SJSA1 (cell line): Measurements from ENCODE around the gene HNRNPK. TPM values are rescaled to one million over a fixed set of nuclear protein-coding genes. Genes with fewer than 3 reads are reported as not detected.

ENCODE experiments used
- DNase-seq, 2 experiments: peaks; one replicate each; pipeline ENCODE4 v3.0.0-alpha.2; 2015 to 2020; ENCODE audit warnings: low spot score in 2 of 2, low read depth in 1 of 2
- H3K27ac ChIP-seq: fragments of 250-450 bp; sonication (Bioruptor Pico); 2 replicates; pipeline ENCODE4 v1.5.1; 2020; ENCODE audit warnings: mild to moderate bottlenecking, moderate library complexity
- H3K27me3 ChIP-seq: fragments of 250-450 bp; sonication (Bioruptor Pico); replicated peaks from 2 replicates; pipeline ENCODE4 v1.5.1; 2020; ENCODE audit warnings: mild to moderate bottlenecking, moderate library complexity
- H3K36me3 ChIP-seq: fragments of 250-450 bp; sonication (Bioruptor Pico); 2 replicates; pipeline ENCODE4 v1.5.1; 2020; ENCODE audit warnings: mild to moderate bottlenecking
- H3K4me1 ChIP-seq: fragments of 250-450 bp; sonication (Bioruptor Pico); replicated peaks from 2 replicates; pipeline ENCODE4 v1.6.1; 2021; ENCODE audit warnings: mild to moderate bottlenecking
- H3K4me3 ChIP-seq: fragments of 250-450 bp; sonication (Bioruptor Pico); 2 replicates; pipeline ENCODE4 v1.5.1; 2020; ENCODE audit warnings: mild to moderate bottlenecking
- H3K9me3 ChIP-seq: fragments of 250-450 bp; sonication (Bioruptor Pico); replicated peaks from 2 replicates; pipeline ENCODE4 v1.5.1; 2020; ENCODE audit warnings: mild to moderate bottlenecking
- total RNA-seq: library from RNA; depleted of rRNA; stranded (reverse); fragments of >200 nt; shearing (Covaris generic); gene quantifications from 2 replicates; pipeline ENCODE4 v1.2.3, GENCODE V29; 2014

Gene HNRNPK
- total RNA-seq, 1 experiment from 2014 or later, result 646 TPM

- no peaks in the 10 kb centered on the region for H3K27me3 ChIP-seq
- H3K36me3 ChIP-seq, result peaks cover 20% of the 10 kb centered on the region
- H3K4me1 ChIP-seq, result peaks cover 12% of the 10 kb centered on the region
- H3K27ac ChIP-seq, result peak overlapping the region; percentile 44; the same call in 1 of the 2 replicates
- H3K9me3 ChIP-seq, result no peaks in the 10 kb centered on the region
- no peak for DNase-seq
- no peak overlapping the region for H3K4me3 ChIP-seq
Measured at GRCh38 chr9:83987402-83987791, 7.4 kb upstream of the HNRNPK start.

- Histone ChIP-seq H3K9me3 (no peaks in the 10 kb centered on the region), H3K4me3 (no peak overlapping the region), H3K27me3 (no peaks in the 10 kb centered on the region), H3K4me1 (peaks cover 15% of the 10 kb centered on the region), H3K36me3 (peaks cover 22% of the 10 kb centered on the region), H3K27ac (peak overlapping the region; percentile 44; the same call in 1 of the 2 replicates)
- peak; percentile 53 to 68 for DNase-seq
Measured at GRCh38 chr9:83986765-83987401, 6.9 kb upstream of the HNRNPK start.

- no peaks in the 10 kb centered on the region for H3K9me3 ChIP-seq
- H3K4me3 ChIP-seq, result no peak overlapping the region
- no peak for DNase-seq
- H3K27ac ChIP-seq, result no peak overlapping the region
- H3K27me3 ChIP-seq, result no peaks in the 10 kb centered on the region
- H3K4me1 ChIP-seq, result peaks cover 18% of the 10 kb centered on the region
- peaks cover 27% of the 10 kb centered on the region for H3K36me3 ChIP-seq
Measured at GRCh38 chr9:83986195-83986594, 6.2 kb upstream of the HNRNPK start.

GRCh38 chr9:83981126-83981871 lies 1.3 kb upstream of the HNRNPK start:
- DNase-seq, result peak; percentile 47 to 55
- peak overlapping the region; percentile 99 for H3K27ac ChIP-seq

GRCh38 chr9:83980395-83981125 lies 545 bp upstream of the HNRNPK start, which contains the start of gene RMI1:
Gene RMI1, plus strand, starts transcription at chr9:83980805. Its CDS starts 20,182 bp downstream, at chr9:84000987.
- Histone ChIP-seq H3K27ac (peak within 1 kb of the TSS; percentile 99), H3K4me3 (peak within 1 kb of the TSS; percentile 92), H3K4me1 (peaks cover 13% of the 10 kb centered on the region), H3K27me3 (no peaks in the 10 kb centered on the region), H3K36me3 (peaks cover 60% of the 10 kb centered on the region), H3K9me3 (no peaks in the 10 kb centered on the region)
- peak; percentile 99 for DNase-seq

More at GRCh38 chr9:83981126-83981871, 1.3 kb upstream of the HNRNPK start:
- H3K36me3 ChIP-seq, result peaks cover 52% of the 10 kb centered on the region
- peak overlapping the region; percentile 92 for H3K4me3 ChIP-seq
- peaks cover 13% of the 10 kb centered on the region for H3K4me1 ChIP-seq
- H3K27me3 ChIP-seq, result no peaks in the 10 kb centered on the region
- no peaks in the 10 kb centered on the region for H3K9me3 ChIP-seq

- Histone ChIP-seq H3K4me3 (peak overlapping the region; percentile 92), H3K27me3 (no peaks in the 10 kb centered on the region), H3K27ac (peak overlapping the region; percentile 99), H3K9me3 (no peaks in the 10 kb centered on the region), H3K36me3 (peaks cover 73% of the 10 kb centered on the region), H3K4me1 (peaks cover 13% of the 10 kb centered on the region)
- DNase-seq, result peak; percentile 69 to 91
Measured at GRCh38 chr9:83978992-83979811, 813 bp downstream of the HNRNPK start.

GRCh38 chr9:83977196-83977595 lies 2.8 kb downstream of the HNRNPK start:
- H3K27ac ChIP-seq, result no peak overlapping the region
- H3K36me3 ChIP-seq, result peaks cover 93% of the 10 kb centered on the region
- no peaks in the 10 kb centered on the region for H3K9me3 ChIP-seq
- no peaks in the 10 kb centered on the region for H3K27me3 ChIP-seq
- peaks cover 13% of the 10 kb centered on the region for H3K4me1 ChIP-seq
- peak overlapping the region; percentile 92 for H3K4me3 ChIP-seq
- no peak for DNase-seq

- peaks cover 96% of the 10 kb centered on the region for H3K36me3 ChIP-seq
- no peaks in the 10 kb centered on the region for H3K9me3 ChIP-seq
- H3K27ac ChIP-seq, result no peak overlapping the region
- no peak overlapping the region for H3K4me3 ChIP-seq
- no peaks in the 10 kb centered on the region for H3K27me3 ChIP-seq
- no peak for DNase-seq
- H3K4me1 ChIP-seq, result peaks cover 7% of the 10 kb centered on the region
Measured at GRCh38 chr9:83976372-83976771, 3.6 kb downstream of the HNRNPK start.

- H3K27ac ChIP-seq, result no peak overlapping the region
- no peaks in the 10 kb centered on the region for H3K27me3 ChIP-seq
- DNase-seq, result no peak
- H3K4me1 ChIP-seq, result peaks cover 7% of the 10 kb centered on the region
- H3K4me3 ChIP-seq, result no peak overlapping the region
- H3K9me3 ChIP-seq, result no peaks in the 10 kb centered on the region
- peaks cover 99% of the 10 kb centered on the region for H3K36me3 ChIP-seq
Measured at GRCh38 chr9:83975300-83975699, 4.7 kb downstream of the HNRNPK start.

GRCh38 chr9:83972286-83972685 lies 7.7 kb downstream of the HNRNPK start:
- Histone ChIP-seq H3K4me1 (peaks cover 1% of the 10 kb centered on the region), H3K27ac (no peak overlapping the region), H3K36me3 (peaks cover 92% of the 10 kb centered on the region), H3K27me3 (no peaks in the 10 kb centered on the region), H3K9me3 (no peaks in the 10 kb centered on the region), H3K4me3 (no peak overlapping the region)
- no peak for DNase-seq

- Histone ChIP-seq H3K27me3 (no peaks in the 10 kb centered on the region), H3K36me3 (peaks cover 92% of the 10 kb centered on the region), H3K9me3 (no peaks in the 10 kb centered on the region), H3K4me1 (no peaks in the 10 kb centered on the region), H3K27ac (no peak overlapping the region), H3K4me3 (no peak overlapping the region)
- DNase-seq, result no peak
Measured at GRCh38 chr9:83971485-83971884, 8.5 kb downstream of the HNRNPK start.

- Histone ChIP-seq H3K36me3 (peaks cover 83% of the 10 kb centered on the region), H3K27ac (no peak overlapping the region), H3K27me3 (no peaks in the 10 kb centered on the region; the same call in 1 of the 2 replicates), H3K4me3 (no peak overlapping the region), H3K4me1 (peaks cover 3% of the 10 kb centered on the region; the same call in 1 of the 2 replicates), H3K9me3 (no peaks in the 10 kb centered on the region)
- no peak for DNase-seq
Measured at GRCh38 chr9:83969602-83970001, 10.4 kb downstream of the HNRNPK start.

GRCh38 chr9:83967073-83967472 lies 12.9 kb downstream of the HNRNPK start:
- no peaks in the 10 kb centered on the region for H3K9me3 ChIP-seq
- H3K4me1 ChIP-seq, result peaks cover 8% of the 10 kb centered on the region; the same call in 1 of the 2 replicates
- no peak for DNase-seq
- no peaks in the 10 kb centered on the region; the same call in 1 of the 2 replicates for H3K27me3 ChIP-seq
- H3K36me3 ChIP-seq, result peaks cover 57% of the 10 kb centered on the region
- H3K4me3 ChIP-seq, result no peak overlapping the region
- no peak overlapping the region for H3K27ac ChIP-seq
